ENCODE data around the gene OR2B6.

The OR2B6 gene

DNA sequence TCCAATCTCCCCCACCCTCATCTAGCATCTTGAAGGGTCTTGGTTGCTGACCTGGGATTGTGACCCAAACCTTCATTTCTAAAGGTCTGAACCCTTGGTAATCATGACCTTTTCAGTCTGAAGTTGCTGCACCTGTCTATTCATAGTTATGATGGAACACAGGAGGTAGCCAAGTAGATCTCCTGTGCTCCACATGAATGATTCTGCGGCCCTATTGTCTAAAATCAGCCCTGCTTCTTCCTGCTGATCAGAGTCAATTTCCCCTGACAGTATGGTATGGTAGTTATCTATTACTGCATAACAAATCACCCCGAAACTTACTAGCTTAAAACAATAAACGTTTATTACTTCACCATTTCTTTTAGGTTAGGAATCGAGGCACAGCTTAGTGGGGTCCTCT lies 9.0 kb downstream of the OR2B6 start:
- Histone ChIP-seq H3K36me3 (ENCODE audit: insufficient read depth, low read length) (no peaks in the 10 kb centered on the region), H3K9ac (ENCODE audit: low read length) (no peak overlapping the region), H3K9me2 (ENCODE audit: low read depth, low read length) (no peaks in the 10 kb centered on the region), H3K4me1 (ENCODE audit: insufficient read depth, low read length, severe bottlenecking) (no peaks in the 10 kb centered on the region), H4K20me1 (ENCODE audit: insufficient read depth, low read length) (no peaks in the 10 kb centered on the region), H2AFZ (ENCODE audit: low read length) (no peak overlapping the region), H3K4me3 (ENCODE audit: low read depth, low read length, poor library complexity, severe bottlenecking) (no peak overlapping the region), H3K27me3 (ENCODE audit: insufficient read depth, low read length) (no peaks in the 10 kb centered on the region), H3K27ac (ENCODE audit: low read depth, low read length, poor library complexity, severe bottlenecking) (no peak overlapping the region), H3K79me2 (ENCODE audit: insufficient read depth, low read length) (no peaks in the 10 kb centered on the region), H3F3A (ENCODE audit: insufficient read depth, low read length) (no peaks in the 10 kb centered on the region), H3K9me3 (ENCODE audit: low read length) (no peaks in the 10 kb centered on the region), H3K4me2 (ENCODE audit: low read length) (no peak overlapping the region)
- TF ChIP-seq EZH2 (IDR thresholded peaks at IDR 0.05; ENCODE audit: borderline replicate concordance, low read length) (no peak), CTCF (IDR thresholded peaks at IDR 0.05; ENCODE audit: low read length) (no peak)

DNA sequence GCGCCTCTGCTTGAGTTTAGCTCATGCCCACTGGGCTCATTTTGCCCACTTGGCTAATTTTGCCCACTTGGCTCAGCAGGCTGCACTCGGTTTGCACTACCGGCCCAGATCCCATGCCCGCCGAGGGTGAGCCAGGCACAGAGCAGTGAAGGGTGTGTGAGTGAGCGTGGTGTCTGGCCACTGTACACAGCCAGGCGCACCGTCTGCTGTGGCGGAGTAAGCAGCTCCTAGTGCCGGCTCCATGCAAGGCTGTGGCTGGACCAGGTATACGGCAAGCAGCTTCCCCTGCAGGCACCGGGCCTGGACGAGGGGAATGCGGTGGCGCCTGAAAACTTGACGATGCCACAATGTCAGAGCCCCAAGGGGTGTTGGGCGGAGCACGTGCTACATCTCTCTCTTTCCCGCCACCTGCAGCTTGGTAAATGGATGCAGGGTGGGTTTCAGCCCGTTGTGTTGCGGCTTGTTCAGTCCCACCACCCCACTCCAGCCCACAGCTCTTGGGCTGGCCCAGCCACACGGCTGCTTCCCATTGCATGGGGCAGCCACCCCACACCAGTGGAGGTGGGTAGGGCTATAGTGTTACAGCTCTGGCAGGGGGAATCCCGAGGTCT lies 9.9 kb downstream of the OR2B6 start:
- TF ChIP-seq EZH2 (IDR thresholded peaks at IDR 0.05; ENCODE audit: borderline replicate concordance, low read length) (no peak), CTCF (IDR thresholded peaks at IDR 0.05; ENCODE audit: low read length) (no peak)
- Histone ChIP-seq H2AFZ (ENCODE audit: low read length) (no peak overlapping the region), H4K20me1 (ENCODE audit: insufficient read depth, low read length) (no peaks in the 10 kb centered on the region), H3K9me2 (ENCODE audit: low read depth, low read length) (no peaks in the 10 kb centered on the region), H3K4me1 (ENCODE audit: insufficient read depth, low read length, severe bottlenecking) (no peaks in the 10 kb centered on the region), H3K27me3 (ENCODE audit: insufficient read depth, low read length) (no peaks in the 10 kb centered on the region), H3K79me2 (ENCODE audit: insufficient read depth, low read length) (no peaks in the 10 kb centered on the region), H3K27ac (ENCODE audit: low read depth, low read length, poor library complexity, severe bottlenecking) (no peak overlapping the region), H3K9ac (ENCODE audit: low read length) (no peak overlapping the region), H3K4me3 (ENCODE audit: low read depth, low read length, poor library complexity, severe bottlenecking) (no peak overlapping the region), H3F3A (ENCODE audit: insufficient read depth, low read length) (no peaks in the 10 kb centered on the region), H3K36me3 (ENCODE audit: insufficient read depth, low read length) (no peaks in the 10 kb centered on the region), H3K9me3 (ENCODE audit: low read length) (no peaks in the 10 kb centered on the region), H3K4me2 (ENCODE audit: low read length) (no peak overlapping the region)

DNA sequence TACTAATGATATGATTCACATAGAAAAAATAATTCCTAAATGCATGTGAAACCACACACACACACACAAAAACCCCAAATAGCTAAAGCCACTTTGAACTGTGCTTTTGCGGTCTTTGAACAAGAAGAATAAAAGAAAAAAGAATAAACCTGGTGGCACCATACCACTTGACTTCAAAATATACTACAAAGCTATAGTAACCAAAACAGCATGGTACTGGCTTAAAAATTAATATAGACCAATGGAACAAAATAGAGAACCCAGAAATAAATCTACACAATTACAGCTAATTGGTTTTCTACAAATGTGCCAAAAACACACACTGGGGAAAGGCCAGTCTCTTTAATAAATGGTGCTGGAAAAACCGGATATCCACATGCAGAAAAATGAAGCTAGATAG lies 13.4 kb downstream of the OR2B6 start:
- no peak for TF ChIP-seq CTCF (IDR thresholded peaks at IDR 0.05; ENCODE audit: low read length)
- no peaks in the 10 kb centered on the region for H3F3A ChIP-seq (ENCODE audit: insufficient read depth, low read length)

More for the DNA sequence above, 13.4 kb downstream of the OR2B6 start:
- Histone ChIP-seq H3K4me2 (ENCODE audit: low read length) (no peak overlapping the region), H3K27me3 (ENCODE audit: insufficient read depth, low read length) (no peaks in the 10 kb centered on the region), H3K4me3 (ENCODE audit: low read depth, low read length, poor library complexity, severe bottlenecking) (no peak overlapping the region), H3K9ac (ENCODE audit: low read length) (no peak overlapping the region), H3K27ac (ENCODE audit: low read depth, low read length, poor library complexity, severe bottlenecking) (no peak overlapping the region), H2AFZ (ENCODE audit: low read length) (no peak overlapping the region), H3K36me3 (ENCODE audit: insufficient read depth, low read length) (no peaks in the 10 kb centered on the region), H3K79me2 (ENCODE audit: insufficient read depth, low read length) (no peaks in the 10 kb centered on the region), H3K9me2 (ENCODE audit: low read depth, low read length) (no peaks in the 10 kb centered on the region), H3K9me3 (ENCODE audit: low read length) (no peaks in the 10 kb centered on the region), H3K4me1 (ENCODE audit: insufficient read depth, low read length, severe bottlenecking) (no peaks in the 10 kb centered on the region), H4K20me1 (ENCODE audit: insufficient read depth, low read length) (no peaks in the 10 kb centered on the region)

Data from OCI-LY1 (cell line).